A673 (cell line): Measurements from ENCODE around the gene P4HA2.

Experiments used
- EZH2 ChIP-seq: fragments of 200-600 bp; sonication (generic); IDR thresholded peaks from 2 replicates; pipeline ENCODE4 v1.6.1; 2017; ENCODE audit warnings: borderline replicate concordance, low read depth, mild to moderate bottlenecking, mixed read lengths, antibody characterized with exemption, low read length; ENCODE audit not compliant: poor library complexity, severe bottlenecking
- TF ChIP-seq, protein P1 (sequence below): fragments of 300-800, 200-600 bp; sonication (generic); conservative IDR thresholded peaks from 2 replicates; pipeline ENCODE4 v1.5.1; 2017; ENCODE audit warnings: low read depth, mild to moderate bottlenecking, antibody characterized with exemption, low read length, moderate library complexity, mixed read lengths

- TF ChIP-seq, protein P1, sequence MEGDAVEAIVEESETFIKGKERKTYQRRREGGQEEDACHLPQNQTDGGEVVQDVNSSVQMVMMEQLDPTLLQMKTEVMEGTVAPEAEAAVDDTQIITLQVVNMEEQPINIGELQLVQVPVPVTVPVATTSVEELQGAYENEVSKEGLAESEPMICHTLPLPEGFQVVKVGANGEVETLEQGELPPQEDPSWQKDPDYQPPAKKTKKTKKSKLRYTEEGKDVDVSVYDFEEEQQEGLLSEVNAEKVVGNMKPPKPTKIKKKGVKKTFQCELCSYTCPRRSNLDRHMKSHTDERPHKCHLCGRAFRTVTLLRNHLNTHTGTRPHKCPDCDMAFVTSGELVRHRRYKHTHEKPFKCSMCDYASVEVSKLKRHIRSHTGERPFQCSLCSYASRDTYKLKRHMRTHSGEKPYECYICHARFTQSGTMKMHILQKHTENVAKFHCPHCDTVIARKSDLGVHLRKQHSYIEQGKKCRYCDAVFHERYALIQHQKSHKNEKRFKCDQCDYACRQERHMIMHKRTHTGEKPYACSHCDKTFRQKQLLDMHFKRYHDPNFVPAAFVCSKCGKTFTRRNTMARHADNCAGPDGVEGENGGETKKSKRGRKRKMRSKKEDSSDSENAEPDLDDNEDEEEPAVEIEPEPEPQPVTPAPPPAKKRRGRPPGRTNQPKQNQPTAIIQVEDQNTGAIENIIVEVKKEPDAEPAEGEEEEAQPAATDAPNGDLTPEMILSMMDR: 0 out of 2 replicates have a peak, but pooled peaks have one; percentile 20
- TF ChIP-seq EZH2: no peak
Observed at GRCh38 chr5:132227485-132228240, at the start of gene P4HA2.
